Measurements from ENCODE around the gene HOXA11. TPM values are rescaled to one million over a fixed set of nuclear protein-coding genes. Genes with fewer than 3 reads are reported as not detected.

HOXA11 gene
- total RNA-seq, 4 donors from 2014 or later = 4.5 to 21.3 (median 7.7) TPM

DNA sequence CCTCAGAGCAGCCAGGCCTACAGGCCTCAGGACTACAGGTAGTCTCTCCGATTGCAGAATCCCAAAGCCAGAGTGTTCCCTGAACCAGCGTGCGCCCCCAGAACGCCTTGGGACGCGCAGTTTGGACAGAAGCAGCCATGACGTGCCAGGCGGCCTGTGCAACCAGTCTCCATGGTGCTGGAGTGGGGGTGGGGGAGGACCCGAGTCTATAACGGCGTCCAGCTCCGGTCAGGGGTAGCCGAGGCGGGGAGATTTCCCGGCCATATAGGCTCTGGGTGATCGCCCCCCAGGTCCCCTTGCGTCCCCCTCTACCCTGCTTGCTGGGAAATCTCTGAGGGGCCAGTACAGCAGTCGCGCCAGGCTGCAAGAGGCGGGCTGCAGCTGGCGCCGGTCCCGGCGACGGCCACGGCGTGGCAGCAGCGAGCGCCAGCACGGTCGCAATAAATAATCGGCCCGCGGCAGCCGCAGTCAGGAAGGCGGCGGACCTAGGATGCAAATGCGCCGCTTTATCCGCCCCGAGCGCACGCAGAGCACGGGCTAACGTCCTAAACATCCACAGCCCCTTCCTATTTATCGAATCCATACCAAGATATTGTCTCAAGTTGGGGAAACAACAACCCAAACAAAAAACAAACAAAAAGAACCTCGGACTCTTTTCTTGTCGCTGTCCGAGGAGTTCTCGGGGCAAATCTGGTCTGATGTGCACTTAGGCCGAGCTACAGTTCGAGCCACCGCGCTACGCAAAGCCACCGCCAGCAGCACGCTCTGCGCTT lies 34.3 kb downstream of the HOXA11 start:
- peak; percentile 86 for DNase-seq
- peak overlapping the region; percentile 71 to 81 (median 76) for H3K4me3 ChIP-seq
- WGBS, 2 donors (ENCODE audit: low coverage in 1 of 2) = 1% methylated on average over 48 of the region's 58 CpGs; no CpG with 5 or more reads in 1 of the 2 donors
- H3K36me3 ChIP-seq = no peaks in the 10 kb centered on the region
- H3K4me1 ChIP-seq = peaks cover 21 to 85% (median 64%) of the 10 kb centered on the region in 4 donors
- intact Hi-C loops (cut with DNase I; ENCODE audit: low total_unique reads) = no loop called here
- peak overlapping the region; percentile 95 to 99 (median 98) for H3K27ac ChIP-seq
- in situ Hi-C loops (cut with MboI; ENCODE audit: low pct_ligation_motif_present in 1 of 4, low pct_unique_long_range_greater_than_20kb in 1 of 4, low sequenced_read_pairs in 3 of 4) = loop anchor here in 3 of 4 donors (10.0 to 25.0 kb wide), 4 partner anchors 786 to 1288 kb away; no protein-coding TSS in a partner anchor
- TF ChIP-seq POLR2AphosphoS5 (IDR thresholded peaks at IDR 0.05) (peak; percentile 96 to 98 (median 98)), EP300 (IDR thresholded peaks at IDR 0.05; ENCODE audit: low read depth) (no peak), POLR2A (IDR thresholded peaks at IDR 0.05) (peak; percentile 96)
- TF ChIP-seq, protein P1, sequence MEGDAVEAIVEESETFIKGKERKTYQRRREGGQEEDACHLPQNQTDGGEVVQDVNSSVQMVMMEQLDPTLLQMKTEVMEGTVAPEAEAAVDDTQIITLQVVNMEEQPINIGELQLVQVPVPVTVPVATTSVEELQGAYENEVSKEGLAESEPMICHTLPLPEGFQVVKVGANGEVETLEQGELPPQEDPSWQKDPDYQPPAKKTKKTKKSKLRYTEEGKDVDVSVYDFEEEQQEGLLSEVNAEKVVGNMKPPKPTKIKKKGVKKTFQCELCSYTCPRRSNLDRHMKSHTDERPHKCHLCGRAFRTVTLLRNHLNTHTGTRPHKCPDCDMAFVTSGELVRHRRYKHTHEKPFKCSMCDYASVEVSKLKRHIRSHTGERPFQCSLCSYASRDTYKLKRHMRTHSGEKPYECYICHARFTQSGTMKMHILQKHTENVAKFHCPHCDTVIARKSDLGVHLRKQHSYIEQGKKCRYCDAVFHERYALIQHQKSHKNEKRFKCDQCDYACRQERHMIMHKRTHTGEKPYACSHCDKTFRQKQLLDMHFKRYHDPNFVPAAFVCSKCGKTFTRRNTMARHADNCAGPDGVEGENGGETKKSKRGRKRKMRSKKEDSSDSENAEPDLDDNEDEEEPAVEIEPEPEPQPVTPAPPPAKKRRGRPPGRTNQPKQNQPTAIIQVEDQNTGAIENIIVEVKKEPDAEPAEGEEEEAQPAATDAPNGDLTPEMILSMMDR (IDR thresholded peaks at IDR 0.05) = peak; percentile 86 to 97 (median 93)
- peaks cover 58% of the 10 kb centered on the region for H3K27me3 ChIP-seq
- H3K9me3 ChIP-seq = no peaks in the 10 kb centered on the region

- H3K9me3 ChIP-seq = no peaks in the 10 kb centered on the region
- peak overlapping the region; percentile 71 to 81 (median 76) for H3K4me3 ChIP-seq
- H3K36me3 ChIP-seq = no peaks in the 10 kb centered on the region
- WGBS, 2 donors (ENCODE audit: low coverage in 1 of 2) = 6 to 15% methylated on average over 3 to 13 of the region's 13 CpGs
- H3K4me1 ChIP-seq = peaks cover 18 to 86% (median 65%) of the 10 kb centered on the region in 4 donors
- in situ Hi-C loops (cut with MboI; ENCODE audit: low pct_ligation_motif_present in 1 of 4, low pct_unique_long_range_greater_than_20kb in 1 of 4, low sequenced_read_pairs in 3 of 4) (loop anchor here in 3 of 4 donors (10.0 to 25.0 kb wide), 5 partner anchors 295 to 1288 kb away; no protein-coding TSS in a partner anchor), intact Hi-C loops (cut with DNase I; ENCODE audit: low total_unique reads) (loop anchor here (5.0 kb wide), 2 partner anchors 43 to 293 kb away; no protein-coding TSS in a partner anchor)
- peaks cover 50% of the 10 kb centered on the region for H3K27me3 ChIP-seq
- H3K27ac ChIP-seq = peak overlapping the region; percentile 95 to 99 (median 98)
- TF ChIP-seq EP300 (IDR thresholded peaks at IDR 0.05; ENCODE audit: low read depth) = no peak
- no peak for TF ChIP-seq POLR2AphosphoS5 (IDR thresholded peaks at IDR 0.05)
- TF ChIP-seq, protein P1 (IDR thresholded peaks at IDR 0.05) = no peak
- no peak for TF ChIP-seq POLR2A (IDR thresholded peaks at IDR 0.05)
- DNase-seq = peak; percentile 40
Observed at GRCh38 chr7:27149842-27150567, 35.0 kb downstream of the HOXA11 start.

GRCh38 chr7:27148756-27149641 lies 36.0 kb downstream of the HOXA11 start:
- peak; percentile 34 to 61 (median 52) for TF ChIP-seq POLR2AphosphoS5 (IDR thresholded peaks at IDR 0.05)
- TF ChIP-seq EP300 (IDR thresholded peaks at IDR 0.05; ENCODE audit: low read depth) = no peak
- TF ChIP-seq, protein P1 (IDR thresholded peaks at IDR 0.05) = no peak
- peak; percentile 17 for TF ChIP-seq POLR2A (IDR thresholded peaks at IDR 0.05)
- DNase-seq = peak; percentile 57
- in situ Hi-C loops (cut with MboI; ENCODE audit: low pct_ligation_motif_present in 1 of 4, low pct_unique_long_range_greater_than_20kb in 1 of 4, low sequenced_read_pairs in 3 of 4) (loop anchor here in 3 of 4 donors (10.0 kb wide), 1 partner anchor 294 kb away; no protein-coding TSS in a partner anchor), intact Hi-C loops (cut with DNase I; ENCODE audit: low total_unique reads) (loop anchor here (5.0 kb wide), 2 partner anchors 42 to 292 kb away; no protein-coding TSS in a partner anchor)
- Histone ChIP-seq H3K27me3 (peaks cover 40% of the 10 kb centered on the region), H3K9me3 (no peaks in the 10 kb centered on the region), H3K4me1 (peaks cover 11 to 87% (median 65%) of the 10 kb centered on the region in 4 donors), H3K36me3 (no peaks in the 10 kb centered on the region), H3K4me3 (peak overlapping the region; percentile 54 to 79 (median 72)), H3K27ac (peak overlapping the region; percentile 95 to 99 (median 98))
- 9 to 20% methylated on average over 10 to 29 of the region's 30 CpGs for WGBS, 2 donors (ENCODE audit: low coverage in 1 of 2)
